ENCODE results near the gene MTHFD1L. TPM values are rescaled to one million over a fixed set of nuclear protein-coding genes. Genes with fewer than 3 reads are reported as not detected.

MTHFD1L gene
- total and polyA plus RNA-seq, 9 of the 15 experiments (the other 6 are each of a cell fraction or from before 2014, with no cell fraction given) = 20.9 to 128 (median 61.0) TPM

GRCh38 chr6:150876598-150876997, 11.1 kb downstream of the MTHFD1L start:
- H4K20me1 ChIP-seq (replicated peaks; ENCODE audit: control insufficient read depth, insufficient read depth, low read length) = peaks cover 11% of the 10 kb centered on the region; the same call in 1 of the 2 replicates
- TF ChIP-seq MYNN (IDR thresholded peaks at IDR 0.05) (peak; percentile 13; the same call in 1 of the 2 replicates), MYNN (CRISPR knock-in tag; IDR thresholded peaks at IDR 0.05) (no peak), ILF3 (IDR thresholded peaks at IDR 0.05; ENCODE audit: borderline replicate concordance) (no peak)
- no peak overlapping the region for H2AFZ ChIP-seq (ENCODE audit: low read depth, low read length)
- H3K9me3 ChIP-seq (replicated peaks; ENCODE audit: control insufficient read depth, insufficient read depth, low read depth, low read length) = no peaks in the 10 kb centered on the region
- H3K27me3 ChIP-seq (ENCODE audit: control insufficient read depth in 2 of 2, insufficient read depth in 2 of 2, low read length in 2 of 2) = no peaks in the 10 kb centered on the region
- no peak for ATAC-seq
- no peak for FAIRE-seq
- no peak overlapping the region for H3K9ac ChIP-seq (ENCODE audit: insufficient read depth in 1 of 2, low read depth in 2 of 2, low read length in 2 of 2)
- BruUV-seq (replicated peaks) = no TSS peak
- no peaks in the 10 kb centered on the region for H3K4me1 ChIP-seq (replicated peaks in 1 of 2; ENCODE audit: control insufficient read depth in 2 of 2, insufficient read depth in 2 of 2, low read length in 2 of 2)
- 87% methylated on average over 5 of the region's 5 CpGs for WGBS (ENCODE audit: insufficient coverage, low coverage, missing lambda C conversion rate)
- ChIA-PET CTCF (ENCODE audit: low intra/inter-chr PET ratio) (no interaction called here), POLR2A (no interaction called here)
- in situ Hi-C loops (cut with MboI) (no loop called here), intact Hi-C loops (cut with micrococcal nuclease) (no loop called here)
- H3K27ac ChIP-seq (ENCODE audit: extremely low read depth, low read depth, low read length) = no peak overlapping the region
- no peak for DNase-seq (ENCODE audit: extremely low read depth in 1 of 4, low spot score in 3 of 4)
- H3K9me1 ChIP-seq (ENCODE audit: control insufficient read depth, insufficient read depth, low read length) = no peaks in the 10 kb centered on the region
- H3K4me3 ChIP-seq = no peak overlapping the region
- H3K4me2 ChIP-seq (ENCODE audit: insufficient read depth, low read length) = no peak overlapping the region
- peaks cover 49% of the 10 kb centered on the region for H3K79me2 ChIP-seq (ENCODE audit: control insufficient read depth, insufficient read depth, low read length)
- H3K36me3 ChIP-seq (ENCODE audit: control insufficient read depth, insufficient read depth, low read length) = peaks cover 65% of the 10 kb centered on the region

GRCh38 chr6:150877928-150878327, 12.4 kb downstream of the MTHFD1L start:
- Histone ChIP-seq H3K4me2 (ENCODE audit: insufficient read depth, low read length) (no peak overlapping the region), H3K27me3 (ENCODE audit: control insufficient read depth in 2 of 2, insufficient read depth in 2 of 2, low read length in 2 of 2) (no peaks in the 10 kb centered on the region), H3K36me3 (ENCODE audit: control insufficient read depth, insufficient read depth, low read length) (peaks cover 68% of the 10 kb centered on the region), H3K79me2 (ENCODE audit: control insufficient read depth, insufficient read depth, low read length) (peaks cover 48% of the 10 kb centered on the region), H2AFZ (ENCODE audit: low read depth, low read length) (no peak overlapping the region), H3K9me3 (replicated peaks; ENCODE audit: control insufficient read depth, insufficient read depth, low read depth, low read length) (no peaks in the 10 kb centered on the region), H4K20me1 (replicated peaks; ENCODE audit: control insufficient read depth, insufficient read depth, low read length) (peaks cover 11% of the 10 kb centered on the region; the same call in 1 of the 2 replicates), H3K9ac (ENCODE audit: insufficient read depth in 1 of 2, low read depth in 2 of 2, low read length in 2 of 2) (no peak overlapping the region), H3K4me1 (replicated peaks in 1 of 2; ENCODE audit: control insufficient read depth in 2 of 2, insufficient read depth in 2 of 2, low read length in 2 of 2) (no peaks in the 10 kb centered on the region), H3K9me1 (ENCODE audit: control insufficient read depth, insufficient read depth, low read length) (no peaks in the 10 kb centered on the region), H3K4me3 (no peak overlapping the region), H3K27ac (ENCODE audit: extremely low read depth, low read depth, low read length) (no peak overlapping the region)
- 100% methylated on average over 7 of the region's 8 CpGs for WGBS (ENCODE audit: insufficient coverage, low coverage, missing lambda C conversion rate)
- POLR2A ChIA-PET = interaction anchor here (0.6 to 2.4 kb wide), 2 partner anchors 13 to 16 kb away, joined by 3 to 9 read pairs; no protein-coding TSS in a partner anchor
- FAIRE-seq = no peak
- CTCF ChIA-PET (ENCODE audit: low intra/inter-chr PET ratio) = no interaction called here
- no TSS peak for BruUV-seq (replicated peaks)
- ATAC-seq = no peak
- intact Hi-C loops (cut with micrococcal nuclease) (no loop called here), in situ Hi-C loops (cut with MboI) (no loop called here)
- DNase-seq (ENCODE audit: extremely low read depth in 1 of 4, low spot score in 3 of 4) = no peak
- TF ChIP-seq, protein P1, sequence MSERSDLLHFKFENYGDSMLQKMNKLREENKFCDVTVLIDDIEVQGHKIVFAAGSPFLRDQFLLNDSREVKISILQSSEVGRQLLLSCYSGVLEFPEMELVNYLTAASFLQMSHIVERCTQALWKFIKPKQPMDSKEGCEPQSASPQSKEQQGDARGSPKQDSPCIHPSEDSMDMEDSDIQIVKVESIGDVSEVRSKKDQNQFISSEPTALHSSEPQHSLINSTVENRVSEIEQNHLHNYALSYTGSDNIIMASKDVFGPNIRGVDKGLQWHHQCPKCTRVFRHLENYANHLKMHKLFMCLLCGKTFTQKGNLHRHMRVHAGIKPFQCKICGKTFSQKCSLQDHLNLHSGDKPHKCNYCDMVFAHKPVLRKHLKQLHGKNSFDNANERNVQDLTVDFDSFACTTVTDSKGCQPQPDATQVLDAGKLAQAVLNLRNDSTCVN (CRISPR knock-in tag; IDR thresholded peaks at IDR 0.05) = no peak
- TF ChIP-seq NR2C2 (CRISPR knock-in tag; IDR thresholded peaks at IDR 0.05) (no peak), NR2C2 (tag; IDR thresholded peaks at IDR 0.05) (no peak), RNF219 (CRISPR knock-in tag; IDR thresholded peaks at IDR 0.05) (no peak), FOXO4 (CRISPR knock-in tag; IDR thresholded peaks at IDR 0.05) (no peak)

Measured in K562 (cell line).